GM12878 (cell line): Measurements from ENCODE around the gene PTCD2. TPM values are rescaled to one million over a fixed set of nuclear protein-coding genes. Genes with fewer than 3 reads are reported as not detected.

Experiments used
- ATAC-seq: fragments of 200-7000 bp; cut with Tn5 transposase; 3 replicates; pipeline ENCODE4 v1.9.1; 2020; ENCODE audit warnings: mild to moderate bottlenecking, moderate library complexity
- BruUV-seq: library from RNA; stranded (reverse); fragments of 400-500 nt; replicated peaks from 2 replicates; lab custom pipeline; 2021; lab: Mats Ljungman, UMichigan
- CTCF ChIA-PET: fragments of 300-600 bp; sonication (Branson Sonifier 250); formaldehyde crosslinking; extraction: SDS; loops from one replicate; lab custom pipeline; 2021; ENCODE audit warnings: inconsistent platforms; lab: Yijun Ruan, JAX
- POLR2A ChIA-PET: fragments of 350-600 bp; formaldehyde crosslinking; extraction: SDS; loops from one replicate; lab custom pipeline; 2021; ENCODE audit warnings: inconsistent platforms; lab: Charles Lee
- RAD21 ChIA-PET: fragments of 300-600 bp; sonication (Branson Sonifier 250); formaldehyde crosslinking; loops from one replicate; lab custom pipeline; 2023; ENCODE audit warnings: antibody characterized with exemption; ENCODE audit not compliant: unreplicated experiment; lab: Charles Lee
- SMC1A ChIA-PET: fragments of 300-600 bp; sonication (Branson Sonifier 250); formaldehyde crosslinking; loops from one replicate; lab custom pipeline; 2023; ENCODE audit not compliant: unreplicated experiment, uncharacterized antibody; lab: Charles Lee
- DNase-seq: peaks from one replicate; pipeline ENCODE4 v3.0.0-alpha.2; 2011; ENCODE audit warnings: low read depth, low spot score
- FAIRE-seq: peaks from 3 replicates; lab custom pipeline; 2011; peaks lifted over from hg19 to GRCh38; lab: Jason Lieb, UNC
- H2AFZ ChIP-seq: 2 replicates; pipeline ENCODE4 v1.6.0; 2011; ENCODE audit warnings: low read depth, low read length, control low read depth; ENCODE audit not compliant: control insufficient read depth
- H3K27ac ChIP-seq: 2 replicates; pipeline ENCODE4 v1.5.1; 2011; ENCODE audit warnings: control low read depth; ENCODE audit not compliant: control insufficient read depth, insufficient read depth
- H3K27me3 ChIP-seq, 2 experiments: replicated peaks in 1 of 2; 2 replicates each; pipeline versions ENCODE4 v1.6.0 to v1.6.1; 2011; ENCODE audit warnings: low read length in 1 of 2; ENCODE audit not compliant: control insufficient read depth in 2 of 2, insufficient read depth in 2 of 2
- H3K36me3 ChIP-seq, 2 experiments: 2 replicates each; pipeline ENCODE4 v1.5.1; 2011; ENCODE audit warnings: low read length in 1 of 2; ENCODE audit not compliant: control insufficient read depth in 2 of 2, insufficient read depth in 2 of 2
- H3K4me1 ChIP-seq: 2 replicates; pipeline ENCODE4 v1.6.1; 2011; ENCODE audit warnings: mild to moderate bottlenecking, low read length, moderate library complexity, mixed read lengths; ENCODE audit not compliant: control insufficient read depth, insufficient read depth
- H3K4me2 ChIP-seq: 2 replicates; pipeline ENCODE4 v1.6.0; 2011; ENCODE audit warnings: control low read depth; ENCODE audit not compliant: control insufficient read depth, insufficient read depth
- H3K4me3 ChIP-seq: fragments of 200-600 bp; sonication (generic); 2 replicates; pipeline ENCODE4 v1.5.1; 2016
- H3K79me2 ChIP-seq: 2 replicates; pipeline ENCODE4 v1.6.0; 2011; ENCODE audit warnings: low read length; ENCODE audit not compliant: control insufficient read depth, insufficient read depth
- H3K9ac ChIP-seq: 2 replicates; pipeline ENCODE4 v1.8.0; 2011; ENCODE audit warnings: low read length, control low read depth, mixed read lengths; ENCODE audit not compliant: control insufficient read depth, insufficient read depth
- H3K9me3 ChIP-seq: replicated peaks from 3 replicates; pipeline ENCODE4 v1.5.1; 2011; ENCODE audit warnings: mild to moderate bottlenecking, low read length; ENCODE audit not compliant: control insufficient read depth, insufficient read depth
- H4K20me1 ChIP-seq: 2 replicates; pipeline ENCODE4 v1.6.0; 2011; ENCODE audit not compliant: control insufficient read depth, insufficient read depth
- MEF2A ChIP-seq: IDR thresholded peaks from 2 replicates; pipeline ENCODE4 v1.6.1; 2011; ENCODE audit warnings: low read depth, mild to moderate bottlenecking, low read length, moderate library complexity; ENCODE audit not compliant: insufficient read depth
- SMAD1 ChIP-seq: fragments of 450-650 bp; IDR thresholded peaks from 2 replicates; pipeline ENCODE4 v1.6.1; 2018; ENCODE audit warnings: mild to moderate bottlenecking, low read depth; ENCODE audit not compliant: partially characterized antibody
- STAT3 ChIP-seq: IDR thresholded peaks from 2 replicates; pipeline ENCODE4 v1.6.1; 2011; ENCODE audit warnings: low read depth, low read length, improper control_type of control experiment
- TCF7 ChIP-seq: IDR thresholded peaks from 2 replicates; pipeline ENCODE4 v1.6.1; 2014; ENCODE audit warnings: antibody characterized with exemption, borderline replicate concordance
- WGBS: methylation state at CpG from one replicate; pipeline ENCODE4 v1.1.6; 2016; ENCODE audit warnings: low lambda C conversion rate; ENCODE audit not compliant: insufficient replicate concordance, insufficient coverage; ENCODE audit errors: missing lambda C conversion rate; 5-methylcytosine and 5-hydroxymethylcytosine counted together
- in situ Hi-C: fragments of 300-500 bp; cut with MboI; formaldehyde crosslinking; loops from 9 replicates; pipeline ENCODE4 v1.14.3; 2018; ENCODE audit warnings: mixed read lengths
- intact Hi-C: fragments of 100-400 bp; cut with micrococcal nuclease; formaldehyde crosslinking; loops from one replicate; pipeline ENCODE4 v1.14.2; 2022; ENCODE audit not compliant: unreplicated experiment
- polyA plus RNA-seq, 11 experiments: library from polyadenylated mRNA; depleted of rRNA in 4 of 11; unstranded in 6 of 11; stranded (reverse) in 5 of 11; fragments of >200 nt; fragmentation: Nextera tagmentation in 4 of 11; fragmentation: Illumina TruSeq in 1 of 11; extraction: Ambion mirVana in 4 of 11; extraction: Trizol in 1 of 11; gene quantifications; 1 replicate in 1 of 11; 2 replicates in 10 of 11; pipeline versions ENCODE4 v1.2.1 to v1.2.3, GENCODE V29; 2011 to 2016; ENCODE audit warnings: inconsistent platforms in 2 of 11, missing spikeins in 2 of 11, low read depth in 1 of 11
- total RNA-seq, 4 experiments: library from RNA; depleted of rRNA in 3 of 4; stranded (reverse); fragments of >200 nt in 3 of 4; fragmentation: Illumina TruSeq in 1 of 4; extraction: Trizol in 1 of 4; gene quantifications; 2 replicates each; pipeline versions ENCODE4 v1.2.1 to v1.2.3, GENCODE V29; 2013 to 2021
- TF ChIP-seq, protein P1 (sequence below): fragments of 150-350 bp; IDR thresholded peaks from 2 replicates; pipeline ENCODE4 v1.6.1; 2016; ENCODE audit warnings: low read depth, low read length
- TF ChIP-seq, protein P2 (sequence below): fragments of 450-650 bp; IDR thresholded peaks from 2 replicates; pipeline ENCODE4 v1.6.1; 2017; ENCODE audit warnings: antibody characterized with exemption, mild to moderate bottlenecking, moderate library complexity
- TF ChIP-seq, protein P3 (sequence below): fragments of 450-650 bp; formaldehyde crosslinking; IDR thresholded peaks from 2 replicates; pipeline ENCODE4 v1.5.0; 2022; ENCODE audit warnings: mild to moderate bottlenecking, missing genetic modification characterization
- TF ChIP-seq, protein P4 (sequence below): fragments of 150-350 bp; IDR thresholded peaks from 2 replicates; pipeline ENCODE4 v1.6.1; 2014; ENCODE audit warnings: mild to moderate bottlenecking, low read depth, low read length

Gene PTCD2
- total and polyA plus RNA-seq, 10 of the 15 experiments (the other 5 are each of a cell fraction or from before 2014, with no cell fraction given) = 8.7 to 15.0 (median 11.9) TPM

- TF ChIP-seq, protein P1, sequence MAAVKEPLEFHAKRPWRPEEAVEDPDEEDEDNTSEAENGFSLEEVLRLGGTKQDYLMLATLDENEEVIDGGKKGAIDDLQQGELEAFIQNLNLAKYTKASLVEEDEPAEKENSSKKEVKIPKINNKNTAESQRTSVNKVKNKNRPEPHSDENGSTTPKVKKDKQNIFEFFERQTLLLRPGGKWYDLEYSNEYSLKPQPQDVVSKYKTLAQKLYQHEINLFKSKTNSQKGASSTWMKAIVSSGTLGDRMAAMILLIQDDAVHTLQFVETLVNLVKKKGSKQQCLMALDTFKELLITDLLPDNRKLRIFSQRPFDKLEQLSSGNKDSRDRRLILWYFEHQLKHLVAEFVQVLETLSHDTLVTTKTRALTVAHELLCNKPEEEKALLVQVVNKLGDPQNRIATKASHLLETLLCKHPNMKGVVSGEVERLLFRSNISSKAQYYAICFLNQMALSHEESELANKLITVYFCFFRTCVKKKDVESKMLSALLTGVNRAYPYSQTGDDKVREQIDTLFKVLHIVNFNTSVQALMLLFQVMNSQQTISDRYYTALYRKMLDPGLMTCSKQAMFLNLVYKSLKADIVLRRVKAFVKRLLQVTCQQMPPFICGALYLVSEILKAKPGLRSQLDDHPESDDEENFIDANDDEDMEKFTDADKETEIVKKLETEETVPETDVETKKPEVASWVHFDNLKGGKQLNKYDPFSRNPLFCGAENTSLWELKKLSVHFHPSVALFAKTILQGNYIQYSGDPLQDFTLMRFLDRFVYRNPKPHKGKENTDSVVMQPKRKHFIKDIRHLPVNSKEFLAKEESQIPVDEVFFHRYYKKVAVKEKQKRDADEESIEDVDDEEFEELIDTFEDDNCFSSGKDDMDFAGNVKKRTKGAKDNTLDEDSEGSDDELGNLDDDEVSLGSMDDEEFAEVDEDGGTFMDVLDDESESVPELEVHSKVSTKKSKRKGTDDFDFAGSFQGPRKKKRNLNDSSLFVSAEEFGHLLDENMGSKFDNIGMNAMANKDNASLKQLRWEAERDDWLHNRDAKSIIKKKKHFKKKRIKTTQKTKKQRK = no peak
Observed at GRCh38 chr5:72293495-72294055, 26.6 kb upstream of the PTCD2 start (continued).

DNA sequence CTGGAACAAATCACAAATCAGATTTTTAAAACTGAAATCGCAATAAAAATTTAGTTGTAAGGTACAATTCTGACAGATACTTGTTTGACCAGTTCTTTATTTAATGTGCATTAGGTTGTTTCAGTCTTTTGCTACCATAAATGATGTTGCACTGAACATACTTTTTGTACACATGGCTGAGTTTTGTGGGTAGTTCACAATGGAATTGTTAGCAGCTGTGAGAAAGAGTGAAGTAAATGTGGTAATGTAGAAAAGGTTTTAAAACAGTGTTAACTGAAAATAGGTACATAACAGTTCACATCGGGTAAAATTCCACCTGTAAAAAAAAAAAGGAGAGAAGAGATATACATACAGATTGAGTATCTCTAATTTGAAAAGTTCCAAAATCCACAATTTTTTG, 25.7 kb upstream of the PTCD2 start:
- ChIA-PET RAD21 (interaction anchor here (1.0 to 2.0 kb wide), 2 partner anchors 14 to 60 kb away, joined by 4 to 5 read pairs; no protein-coding TSS in a partner anchor), POLR2A (interaction anchor here (1.1 to 2.0 kb wide), 4 partner anchors 8 to 59 kb away, joined by 4 to 6 read pairs (median 5); no protein-coding TSS in a partner anchor), SMC1A (interaction anchor here (1.1 to 1.9 kb wide), 3 partner anchors 10 to 512 kb away, joined by 4 to 6 read pairs (median 4); no protein-coding TSS in a partner anchor), CTCF (interaction anchor here (0.6 to 5.9 kb wide), 2 partner anchors 11 to 14 kb away, joined by 3 to 20 read pairs; no protein-coding TSS in a partner anchor)
- peak overlapping the region; percentile 10; the same call in 1 of the 2 replicates for H3K9ac ChIP-seq
- ATAC-seq (peak; percentile 16; the same call in 2 of the 3 replicates), DNase-seq (no peak), FAIRE-seq (no peak)
- H3K4me3 ChIP-seq = peak overlapping the region; percentile 54
- no peaks in the 10 kb centered on the region; the same call in 2 of the 3 replicates for H3K9me3 ChIP-seq
- BruUV-seq = no TSS peak
- peak overlapping the region; percentile 67 for H3K27ac ChIP-seq
- peak overlapping the region; percentile 68 for H3K4me2 ChIP-seq
- peaks cover 34% of the 10 kb centered on the region for H3K4me1 ChIP-seq
- intact Hi-C loops = no loop called here
- WGBS = 19% methylated on average over 2 of the region's 2 CpGs
- H3K79me2 ChIP-seq = peaks cover 32% of the 10 kb centered on the region
- no peaks in the 10 kb centered on the region for H3K27me3 ChIP-seq
- H3K36me3 ChIP-seq = no peaks in the 10 kb centered on the region; a peak in 2 of 4 replicates
- no peak overlapping the region for H2AFZ ChIP-seq
- H4K20me1 ChIP-seq = no peaks in the 10 kb centered on the region
- in situ Hi-C loops = no loop called here
- TF ChIP-seq SMAD1 (no peak), TCF7 (no peak), STAT3 (no peak), MEF2A (0 out of 2 replicates have a peak, but pooled peaks have one; percentile 35)
- TF ChIP-seq, protein P2, sequence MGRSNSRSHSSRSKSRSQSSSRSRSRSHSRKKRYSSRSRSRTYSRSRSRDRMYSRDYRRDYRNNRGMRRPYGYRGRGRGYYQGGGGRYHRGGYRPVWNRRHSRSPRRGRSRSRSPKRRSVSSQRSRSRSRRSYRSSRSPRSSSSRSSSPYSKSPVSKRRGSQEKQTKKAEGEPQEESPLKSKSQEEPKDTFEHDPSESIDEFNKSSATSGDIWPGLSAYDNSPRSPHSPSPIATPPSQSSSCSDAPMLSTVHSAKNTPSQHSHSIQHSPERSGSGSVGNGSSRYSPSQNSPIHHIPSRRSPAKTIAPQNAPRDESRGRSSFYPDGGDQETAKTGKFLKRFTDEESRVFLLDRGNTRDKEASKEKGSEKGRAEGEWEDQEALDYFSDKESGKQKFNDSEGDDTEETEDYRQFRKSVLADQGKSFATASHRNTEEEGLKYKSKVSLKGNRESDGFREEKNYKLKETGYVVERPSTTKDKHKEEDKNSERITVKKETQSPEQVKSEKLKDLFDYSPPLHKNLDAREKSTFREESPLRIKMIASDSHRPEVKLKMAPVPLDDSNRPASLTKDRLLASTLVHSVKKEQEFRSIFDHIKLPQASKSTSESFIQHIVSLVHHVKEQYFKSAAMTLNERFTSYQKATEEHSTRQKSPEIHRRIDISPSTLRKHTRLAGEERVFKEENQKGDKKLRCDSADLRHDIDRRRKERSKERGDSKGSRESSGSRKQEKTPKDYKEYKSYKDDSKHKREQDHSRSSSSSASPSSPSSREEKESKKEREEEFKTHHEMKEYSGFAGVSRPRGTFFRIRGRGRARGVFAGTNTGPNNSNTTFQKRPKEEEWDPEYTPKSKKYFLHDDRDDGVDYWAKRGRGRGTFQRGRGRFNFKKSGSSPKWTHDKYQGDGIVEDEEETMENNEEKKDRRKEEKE = no peak
- TF ChIP-seq, protein P3, sequence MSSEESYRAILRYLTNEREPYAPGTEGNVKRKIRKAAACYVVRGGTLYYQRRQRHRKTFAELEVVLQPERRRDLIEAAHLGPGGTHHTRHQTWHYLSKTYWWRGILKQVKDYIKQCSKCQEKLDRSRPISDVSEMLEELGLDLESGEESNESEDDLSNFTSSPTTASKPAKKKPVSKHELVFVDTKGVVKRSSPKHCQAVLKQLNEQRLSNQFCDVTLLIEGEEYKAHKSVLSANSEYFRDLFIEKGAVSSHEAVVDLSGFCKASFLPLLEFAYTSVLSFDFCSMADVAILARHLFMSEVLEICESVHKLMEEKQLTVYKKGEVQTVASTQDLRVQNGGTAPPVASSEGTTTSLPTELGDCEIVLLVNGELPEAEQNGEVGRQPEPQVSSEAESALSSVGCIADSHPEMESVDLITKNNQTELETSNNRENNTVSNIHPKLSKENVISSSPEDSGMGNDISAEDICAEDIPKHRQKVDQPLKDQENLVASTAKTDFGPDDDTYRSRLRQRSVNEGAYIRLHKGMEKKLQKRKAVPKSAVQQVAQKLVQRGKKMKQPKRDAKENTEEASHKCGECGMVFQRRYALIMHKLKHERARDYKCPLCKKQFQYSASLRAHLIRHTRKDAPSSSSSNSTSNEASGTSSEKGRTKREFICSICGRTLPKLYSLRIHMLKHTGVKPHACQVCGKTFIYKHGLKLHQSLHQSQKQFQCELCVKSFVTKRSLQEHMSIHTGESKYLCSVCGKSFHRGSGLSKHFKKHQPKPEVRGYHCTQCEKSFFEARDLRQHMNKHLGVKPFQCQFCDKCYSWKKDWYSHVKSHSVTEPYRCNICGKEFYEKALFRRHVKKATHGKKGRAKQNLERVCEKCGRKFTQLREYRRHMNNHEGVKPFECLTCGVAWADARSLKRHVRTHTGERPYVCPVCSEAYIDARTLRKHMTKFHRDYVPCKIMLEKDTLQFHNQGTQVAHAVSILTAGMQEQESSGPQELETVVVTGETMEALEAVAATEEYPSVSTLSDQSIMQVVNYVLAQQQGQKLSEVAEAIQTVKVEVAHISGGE (CRISPR knock-in tag) = no peak
- TF ChIP-seq, protein P4, sequence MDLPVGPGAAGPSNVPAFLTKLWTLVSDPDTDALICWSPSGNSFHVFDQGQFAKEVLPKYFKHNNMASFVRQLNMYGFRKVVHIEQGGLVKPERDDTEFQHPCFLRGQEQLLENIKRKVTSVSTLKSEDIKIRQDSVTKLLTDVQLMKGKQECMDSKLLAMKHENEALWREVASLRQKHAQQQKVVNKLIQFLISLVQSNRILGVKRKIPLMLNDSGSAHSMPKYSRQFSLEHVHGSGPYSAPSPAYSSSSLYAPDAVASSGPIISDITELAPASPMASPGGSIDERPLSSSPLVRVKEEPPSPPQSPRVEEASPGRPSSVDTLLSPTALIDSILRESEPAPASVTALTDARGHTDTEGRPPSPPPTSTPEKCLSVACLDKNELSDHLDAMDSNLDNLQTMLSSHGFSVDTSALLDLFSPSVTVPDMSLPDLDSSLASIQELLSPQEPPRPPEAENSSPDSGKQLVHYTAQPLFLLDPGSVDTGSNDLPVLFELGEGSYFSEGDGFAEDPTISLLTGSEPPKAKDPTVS = no peak
